Heart right ventricle (tissue), 16 donors: ENCODE data around the gene ARAF. TPM values are rescaled to one million over a fixed set of nuclear protein-coding genes. Genes with fewer than 3 reads are reported as not detected.

ENCODE experiments used
- ATAC-seq, 8 donors: fragments of 200-7000 bp; cut with Tn5 transposase; one replicate each; pipeline ENCODE4 v1.9.1; 2020; ENCODE audit warnings: mild to moderate bottlenecking in 8 of 8, moderate library complexity in 8 of 8, moderate number of reproducible peaks in 1 of 8
- DNase-seq, 2 donors: peaks; one replicate each; pipeline ENCODE4 v3.0.0-alpha.2; 2020
- H3K27ac ChIP-seq, 10 donors: fragments of 200-600 bp; sonication (generic) in 2 of 10; one replicate each; pipeline versions ENCODE4 v1.5.0 to v1.8.0; 2020 to 2022; ENCODE audit warnings: mild to moderate bottlenecking in 3 of 10
- H3K27me3 ChIP-seq, 7 donors: fragments of 200-600 bp; one replicate each; pipeline ENCODE4 v1.8.0; 2021 to 2022; ENCODE audit warnings: mild to moderate bottlenecking in 2 of 7
- H3K36me3 ChIP-seq, 9 donors: fragments of 200-600 bp; sonication (generic) in 1 of 9; one replicate each; pipeline versions ENCODE4 v1.5.0 to v1.8.0; 2020 to 2022; ENCODE audit warnings: mild to moderate bottlenecking in 2 of 9
- H3K4me1 ChIP-seq, 9 donors: fragments of 200-600 bp; sonication (generic) in 1 of 9; one replicate each; pipeline versions ENCODE4 v1.5.0 to v1.8.0; 2020 to 2022; ENCODE audit warnings: mild to moderate bottlenecking in 4 of 9
- H3K4me3 ChIP-seq, 10 donors: fragments of 200-600 bp; sonication (generic) in 2 of 10; one replicate each; pipeline versions ENCODE4 v1.5.0 to v1.8.0; 2020 to 2022; ENCODE audit warnings: mild to moderate bottlenecking in 7 of 10, moderate library complexity in 2 of 10
- H3K9me3 ChIP-seq, 11 donors: fragments of 200-600 bp in 10 of 11; sonication (generic) in 2 of 11; one replicate each; pipeline versions ENCODE4 v1.5.0 to v1.8.0; 2013 to 2022; ENCODE audit warnings: mild to moderate bottlenecking in 2 of 11, control low read depth in 1 of 11, moderate library complexity in 1 of 11
- WGBS, 2 donors: extraction: QIAGEN DNeasy Blood & Tissue Kit; methylation state at CpG; one replicate each; pipeline ENCODE4 v1.1.7; 2013; ENCODE audit warnings: inconsistent platforms in 1 of 2; 5-methylcytosine and 5-hydroxymethylcytosine counted together
- intact Hi-C, 10 donors: fragments of 100-400 bp; cut with DNase I; formaldehyde crosslinking; loops; one replicate each; pipeline versions ENCODE4 v1.11.1 to v1.14.2; 2022
- polyA plus RNA-seq, 2 donors: library from polyadenylated mRNA; stranded (reverse); fragments of 200-250 nt; gene quantifications; one replicate each; pipeline ENCODE4 v1.2.3, GENCODE V29; 2013
- total RNA-seq, 10 donors: library from RNA; stranded (reverse); fragmentation: NEBNext Ultra II Directional in 3 of 10; extraction: Animal tissue kit (Norgen Biotek cat#: 25700) in 3 of 10; gene quantifications; one replicate each; pipeline versions ENCODE4 v1.2.1 to v1.2.4, GENCODE V29; 2021 to 2023
- TF ChIP-seq, protein P1 (sequence below), 9 donors: fragments of 200-600 bp; sonication (generic) in 2 of 9; IDR thresholded peaks; one replicate each; pipeline versions ENCODE4 v1.5.0 to v1.8.0; 2021 to 2022; ENCODE audit warnings: antibody characterized with exemption in 9 of 9, mild to moderate bottlenecking in 5 of 9, moderate library complexity in 1 of 9
- donor health status: Arrhythmogenic right ventricular cardiomyopathy.
- donor health status: ischemic (EF 13 %, LVEDD 7.1; RV severe dilation, severe dysfunction).
- donor health status: healthy with polysubstance abuse.
- donor health status: DM: no; HTN: yes; CAD: no.
- donor health status: DM: no; HTN: no; CAD: no.
- donor health status: ischemic (EF 25% LVEDD 6.9; RV normal size, moderate dysfunction).
- donor health status: ischemic (EF 25% LVEDD 5.7; RV mildly dilated, moderate dysfunction).
- donor health status: healthy.
- donor health status: DM: yes; HTN: yes; CAD: no.
- donor health status: Ischemic cardiomyopathy.
- donor health status: ischemic (EF 35%, LVEDD 5.7; RV mildly dilated, moderate dysfunction).
- donor health status: nonischemic (EF 11% LVEDD 7.7; RV severe dilation, severe dysfunction).
- donor health status: DM: yes; HTN: yes; CAD: no.
- donor health status: PGD.
- donor health status: ischemic (EF 29% LVEDD 5.4; RV normal size, mild dysfunction).
- donor health status: nonischemic (EF 23%, LVEDD 6.1; RV moderate dilation, normal function).

Gene ARAF
- total and polyA plus RNA-seq, 12 donors = 45.2 to 93.1 (median 77.3) TPM

DNA sequence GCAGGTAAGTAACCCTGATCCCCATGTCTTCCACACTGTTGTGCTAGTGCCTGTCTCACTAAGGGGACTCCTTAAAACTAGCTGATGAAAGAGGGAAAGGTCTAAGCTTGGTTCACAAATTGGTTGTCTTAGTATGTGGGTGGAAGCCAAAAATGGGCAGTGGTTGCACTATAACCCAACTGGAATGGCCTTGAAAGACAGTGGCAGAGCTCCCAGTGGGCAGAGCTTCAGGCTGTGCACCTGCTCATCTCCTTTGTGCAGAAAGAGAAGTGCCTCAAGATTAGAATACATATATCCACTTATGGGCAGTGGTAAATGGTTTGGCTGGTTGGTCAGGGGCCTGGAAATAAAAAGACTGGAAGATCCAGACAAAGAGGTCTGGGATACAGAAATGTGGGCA, 51.4 kb downstream of the ARAF start:
- no peaks in the 10 kb centered on the region for H3K9me3 ChIP-seq
- no peaks in the 10 kb centered on the region for H3K36me3 ChIP-seq
- no peak overlapping the region for H3K4me3 ChIP-seq
- no peaks in the 10 kb centered on the region for H3K4me1 ChIP-seq
- TF ChIP-seq, protein P1, sequence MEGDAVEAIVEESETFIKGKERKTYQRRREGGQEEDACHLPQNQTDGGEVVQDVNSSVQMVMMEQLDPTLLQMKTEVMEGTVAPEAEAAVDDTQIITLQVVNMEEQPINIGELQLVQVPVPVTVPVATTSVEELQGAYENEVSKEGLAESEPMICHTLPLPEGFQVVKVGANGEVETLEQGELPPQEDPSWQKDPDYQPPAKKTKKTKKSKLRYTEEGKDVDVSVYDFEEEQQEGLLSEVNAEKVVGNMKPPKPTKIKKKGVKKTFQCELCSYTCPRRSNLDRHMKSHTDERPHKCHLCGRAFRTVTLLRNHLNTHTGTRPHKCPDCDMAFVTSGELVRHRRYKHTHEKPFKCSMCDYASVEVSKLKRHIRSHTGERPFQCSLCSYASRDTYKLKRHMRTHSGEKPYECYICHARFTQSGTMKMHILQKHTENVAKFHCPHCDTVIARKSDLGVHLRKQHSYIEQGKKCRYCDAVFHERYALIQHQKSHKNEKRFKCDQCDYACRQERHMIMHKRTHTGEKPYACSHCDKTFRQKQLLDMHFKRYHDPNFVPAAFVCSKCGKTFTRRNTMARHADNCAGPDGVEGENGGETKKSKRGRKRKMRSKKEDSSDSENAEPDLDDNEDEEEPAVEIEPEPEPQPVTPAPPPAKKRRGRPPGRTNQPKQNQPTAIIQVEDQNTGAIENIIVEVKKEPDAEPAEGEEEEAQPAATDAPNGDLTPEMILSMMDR (IDR thresholded peaks at IDR 0.05) = no peak
- DNase-seq (no peak), ATAC-seq (no peak)
- H3K27ac ChIP-seq = no peak overlapping the region
- intact Hi-C loops = no loop called here
- peaks cover 0 to 28% (median 0%) of the 10 kb centered on the region in 7 donors for H3K27me3 ChIP-seq

- Histone ChIP-seq H3K4me1 (no peaks in the 10 kb centered on the region), H3K27ac (no peak overlapping the region), H3K36me3 (no peaks in the 10 kb centered on the region), H3K27me3 (peaks cover 0 to 28% (median 0%) of the 10 kb centered on the region in 7 donors), H3K9me3 (no peaks in the 10 kb centered on the region), H3K4me3 (no peak overlapping the region)
- TF ChIP-seq, protein P1 (IDR thresholded peaks at IDR 0.05) = no peak
- 85 to 92% methylated on average over 7 to 8 of the region's 8 CpGs for WGBS, 2 donors
- intact Hi-C loops = no loop called here
- ATAC-seq (no peak), DNase-seq (no peak)
Measured at GRCh38 chrX:47613082-47613481, 52.1 kb downstream of the ARAF start.

GRCh38 chrX:47614618-47615017, 53.6 kb downstream of the ARAF start:
- intact Hi-C loops = no loop called here
- TF ChIP-seq, protein P1 (IDR thresholded peaks at IDR 0.05) = no peak
- peaks cover 0 to 4% (median 0%) of the 10 kb centered on the region in 9 donors for H3K4me1 ChIP-seq
- H3K27me3 ChIP-seq = peaks cover 0 to 40% (median 0%) of the 10 kb centered on the region in 7 donors
- no peaks in the 10 kb centered on the region for H3K36me3 ChIP-seq
- no peak overlapping the region for H3K27ac ChIP-seq
- WGBS, 2 donors = 54 to 62% methylated on average over 5 of the region's 5 CpGs
- ATAC-seq (no peak), DNase-seq (no peak)
- H3K4me3 ChIP-seq = no peak overlapping the region
- no peaks in the 10 kb centered on the region for H3K9me3 ChIP-seq

GRCh38 chrX:47618923-47619485, 58.0 kb downstream of the ARAF start:
- no peak for DNase-seq
- peaks cover 0 to 5% (median 0%) of the 10 kb centered on the region in 9 donors for H3K4me1 ChIP-seq
- TF ChIP-seq, protein P1 (IDR thresholded peaks at IDR 0.05) = no peak
- H3K9me3 ChIP-seq = no peaks in the 10 kb centered on the region
- H3K27me3 ChIP-seq = peaks cover 0 to 51% (median 0%) of the 10 kb centered on the region in 7 donors
- no peak overlapping the region for H3K27ac ChIP-seq
- WGBS, 2 donors = 27 to 36% methylated on average over 24 to 32 of the region's 32 CpGs
- H3K4me3 ChIP-seq = peak overlapping the region in 4 of 10 donors; percentile 40 to 48 (median 44)
- ATAC-seq = no peak
- H3K36me3 ChIP-seq = no peaks in the 10 kb centered on the region
- intact Hi-C loops = no loop called here
